HEK293 (cell line): ENCODE measurements around the gene STX18.

Source experiments
- CTCF ChIA-PET: fragments of 350-600 bp; formaldehyde crosslinking; extraction: SDS; loops from one replicate; lab custom pipeline; 2021; ENCODE audit warnings: antibody characterized with exemption; lab: Yijun Ruan, JAX
- POLR2A ChIA-PET: fragments of 300-600 bp; formaldehyde crosslinking; extraction: SDS; loops from one replicate; lab custom pipeline; 2020; ENCODE audit warnings: antibody characterized with exemption, inconsistent platforms; lab: Yijun Ruan, JAX
- H3K27ac ChIP-seq: fragments of 200-500 bp; sonication (Bioruptor generic); 2 replicates; pipeline ENCODE4 v1.5.1; 2014; ENCODE audit warnings: low read depth, low read length, control low read depth, inconsistent platforms; ENCODE audit errors: extremely low read depth
- H3K36me3 ChIP-seq, 2 experiments: fragments of 200-500 bp in 1 of 2; sonication (Bioruptor generic) in 1 of 2; 1 replicate in 1 of 2; 2 replicates in 1 of 2; pipeline ENCODE4 v1.5.1; 2014 to 2017; ENCODE audit warnings: inconsistent platforms in 2 of 2, low read length in 2 of 2; ENCODE audit not compliant: control insufficient read depth in 2 of 2, insufficient read depth in 1 of 2
- H3K4me1 ChIP-seq: fragments of 200-500 bp; sonication (Bioruptor generic); 2 replicates; pipeline ENCODE4 v1.5.1; 2014; ENCODE audit warnings: mild to moderate bottlenecking, low read length, inconsistent platforms; ENCODE audit not compliant: control insufficient read depth, insufficient read depth
- H3K4me3 ChIP-seq: 2 replicates; pipeline ENCODE4 v1.5.1; 2011; ENCODE audit warnings: low read depth, mild to moderate bottlenecking, control low read depth, low read length, moderate library complexity
- H3K9me3 ChIP-seq: fragments of 200-500 bp; sonication (Bioruptor generic); 2 replicates; pipeline ENCODE4 v1.5.1; 2014; ENCODE audit warnings: low read depth, low read length, inconsistent platforms; ENCODE audit not compliant: control insufficient read depth, insufficient read depth
- FEZF1 ChIP-seq: fragments of 450-650 bp; formaldehyde crosslinking; IDR thresholded peaks from 2 replicates; pipeline ENCODE4 v1.5.1; 2016; ENCODE audit warnings: missing biosample characterization, missing genetic modification characterization
- HIC1 ChIP-seq: fragments of 450-650 bp; formaldehyde crosslinking; IDR thresholded peaks from 2 replicates; pipeline ENCODE4 v1.5.1; 2016; ENCODE audit warnings: missing biosample characterization, missing genetic modification characterization
- KLF10 ChIP-seq: fragments of 450-650 bp; IDR thresholded peaks from 2 replicates; pipeline ENCODE4 v1.5.1; 2018; ENCODE audit warnings: missing biosample characterization, mild to moderate bottlenecking, missing genetic modification characterization
- KLF9 ChIP-seq: fragments of 450-650 bp; formaldehyde crosslinking; IDR thresholded peaks from 2 replicates; pipeline ENCODE4 v1.5.1; 2016; ENCODE audit warnings: missing biosample characterization, missing genetic modification characterization, low read depth
- PBX3 ChIP-seq: sonication (generic); formaldehyde crosslinking; IDR thresholded peaks from 2 replicates; pipeline ENCODE4 v1.8.1; 2022; ENCODE audit warnings: mild to moderate bottlenecking, moderate library complexity, missing genetic modification reagents
- SETDB1 ChIP-seq: IDR thresholded peaks from one replicate; pipeline ENCODE4 v1.6.1; 2017; ENCODE audit warnings: mild to moderate bottlenecking, low read length, moderate library complexity, mixed read lengths; ENCODE audit not compliant: insufficient read length
- TRIM28 ChIP-seq: IDR thresholded peaks from 2 replicates; pipeline ENCODE4 v1.6.1; 2011; ENCODE audit warnings: low read length, control low read depth, borderline replicate concordance
- ZBTB6 ChIP-seq: fragments of 450-650 bp; formaldehyde crosslinking; IDR thresholded peaks from 2 replicates; pipeline ENCODE4 v1.5.1; 2017; ENCODE audit warnings: missing biosample characterization, missing genetic modification characterization
- ZNF138 ChIP-seq: fragments of 450-650 bp; formaldehyde crosslinking; IDR thresholded peaks from 2 replicates; pipeline ENCODE4 v1.5.1; 2016; ENCODE audit warnings: missing biosample characterization, missing genetic modification characterization, borderline replicate concordance
- ZNF19 ChIP-seq: fragments of 450-650 bp; formaldehyde crosslinking; IDR thresholded peaks from 2 replicates; pipeline ENCODE4; 2016; ENCODE audit warnings: missing biosample characterization, missing genetic modification characterization, low read depth
- ZNF2 ChIP-seq: fragments of 450-650 bp; formaldehyde crosslinking; IDR thresholded peaks from 2 replicates; pipeline ENCODE4 v1.5.1; 2016; ENCODE audit warnings: missing biosample characterization, missing genetic modification characterization
- ZNF211 ChIP-seq: fragments of 450-650 bp; formaldehyde crosslinking; IDR thresholded peaks from 2 replicates; pipeline ENCODE4 v1.5.1; 2016; ENCODE audit warnings: low read depth, missing biosample characterization, missing genetic modification characterization
- ZNF239 ChIP-seq: fragments of 450-650 bp; formaldehyde crosslinking; IDR thresholded peaks from 2 replicates; pipeline ENCODE4 v1.5.1; 2016; ENCODE audit warnings: missing biosample characterization, missing genetic modification characterization
- ZNF292 ChIP-seq: fragments of 450-650 bp; formaldehyde crosslinking; IDR thresholded peaks from 2 replicates; pipeline ENCODE4 v1.5.1; 2016; ENCODE audit warnings: low read depth, missing biosample characterization, missing genetic modification characterization, borderline replicate concordance
- ZNF311 ChIP-seq: fragments of 450-650 bp; formaldehyde crosslinking; IDR thresholded peaks from 2 replicates; pipeline ENCODE4 v1.5.1; 2017; ENCODE audit warnings: missing biosample characterization, missing genetic modification characterization, borderline replicate concordance
- ZNF341 ChIP-seq: fragments of 450-650 bp; formaldehyde crosslinking; IDR thresholded peaks from 2 replicates; pipeline ENCODE4; 2016; ENCODE audit warnings: low read depth, missing biosample characterization, missing genetic modification characterization
- ZNF488 ChIP-seq: fragments of 450-650 bp; formaldehyde crosslinking; IDR thresholded peaks from 2 replicates; pipeline ENCODE4 v1.5.1; 2016; ENCODE audit warnings: missing biosample characterization, missing genetic modification characterization
- ZNF513 ChIP-seq: fragments of 450-650 bp; IDR thresholded peaks from 2 replicates; pipeline ENCODE4 v1.5.1; 2018; ENCODE audit warnings: missing biosample characterization, missing genetic modification characterization
- ZNF521 ChIP-seq: fragments of 450-650 bp; formaldehyde crosslinking; IDR thresholded peaks from 2 replicates; pipeline ENCODE4 v1.5.1; 2017; ENCODE audit warnings: missing biosample characterization, mild to moderate bottlenecking, missing genetic modification characterization
- ZNF558 ChIP-seq: fragments of 450-650 bp; formaldehyde crosslinking; IDR thresholded peaks from 2 replicates; pipeline ENCODE4 v1.5.1; 2016; ENCODE audit warnings: missing biosample characterization, missing genetic modification characterization
- ZNF704 ChIP-seq: fragments of 450-650 bp; formaldehyde crosslinking; IDR thresholded peaks from 2 replicates; pipeline ENCODE4 v1.5.1; 2016; ENCODE audit warnings: missing biosample characterization, missing genetic modification characterization
- ZNF830 ChIP-seq: fragments of 450-650 bp; IDR thresholded peaks from 2 replicates; pipeline ENCODE4 v1.5.0; 2018; ENCODE audit warnings: missing biosample characterization, missing genetic modification characterization, low read depth, mild to moderate bottlenecking, moderate library complexity
- ZSCAN16 ChIP-seq: fragments of 450-650 bp; formaldehyde crosslinking; IDR thresholded peaks from 2 replicates; pipeline ENCODE4 v1.5.1; 2016; ENCODE audit warnings: missing biosample characterization, missing genetic modification characterization
- ZSCAN23 ChIP-seq: fragments of 450-650 bp; formaldehyde crosslinking; IDR thresholded peaks from 2 replicates; pipeline ENCODE4 v1.5.1; 2016; ENCODE audit warnings: missing biosample characterization, missing genetic modification characterization

STX18 gene

GRCh38 chr4:4391866-4392265 is 150.0 kb downstream of the STX18 start:
- peaks cover 0 to 5% of the 10 kb centered on the region in 2 experiments; a peak in 1 of 3 replicates for H3K36me3 ChIP-seq
- CTCF ChIA-PET: no interaction called here

GRCh38 chr4:4390515-4391240 is 151.2 kb downstream of the STX18 start:
- CTCF ChIA-PET: no interaction called here
- POLR2A ChIA-PET: no interaction called here
- TF ChIP-seq ZNF292 (tag by site-specific recombination) (no peak), ZNF830 (tag by site-specific recombination) (no peak), ZNF19 (no peak), ZBTB6 (tag by site-specific recombination) (no peak), KLF10 (tag by site-specific recombination) (no peak), ZNF488 (no peak), ZNF239 (no peak), TRIM28 (no peak), PBX3 (no peak), FEZF1 (tag by site-specific recombination) (no peak), HIC1 (tag by site-specific recombination) (no peak)

More at GRCh38 chr4:4391866-4392265, 150.0 kb downstream of the STX18 start:
- H3K9me3 ChIP-seq: no peaks in the 10 kb centered on the region
- H3K4me1 ChIP-seq: no peaks in the 10 kb centered on the region
- no peak overlapping the region for H3K27ac ChIP-seq
- TF ChIP-seq ZNF341 (tag by site-specific recombination) (no peak), KLF9 (tag by site-specific recombination) (no peak), ZNF2 (tag by site-specific recombination) (no peak), ZNF513 (no peak), SETDB1 (no peak), ZSCAN23 (tag by site-specific recombination) (no peak), ZNF138 (tag by site-specific recombination) (no peak), ZNF211 (tag by site-specific recombination) (no peak), ZNF704 (tag by site-specific recombination) (no peak), ZNF521 (tag by site-specific recombination) (no peak), ZSCAN16 (tag by site-specific recombination) (no peak), ZNF311 (no peak), ZNF558 (tag by site-specific recombination) (no peak), HIC1 (tag by site-specific recombination) (no peak)
- TF ChIP-seq, all 188 proteins: peak for 0
- no peak overlapping the region for H3K4me3 ChIP-seq
- POLR2A ChIA-PET: no interaction called here

More at GRCh38 chr4:4390515-4391240, 151.2 kb downstream of the STX18 start:
- H3K36me3 ChIP-seq: peaks cover 0 to 5% of the 10 kb centered on the region in 2 experiments; a peak in 1 of 3 replicates
- H3K27ac ChIP-seq: no peak overlapping the region
- H3K4me1 ChIP-seq: no peaks in the 10 kb centered on the region
- H3K4me3 ChIP-seq: no peak overlapping the region
- H3K9me3 ChIP-seq: no peaks in the 10 kb centered on the region
